MM.1S (cell line): ENCODE measurements around the gene JADE1.

Source experiments
- CTCF ChIP-seq: fragments of 300-600 bp; sonication (generic); IDR thresholded peaks from 2 replicates; pipeline ENCODE4 v1.5.1; 2016; ENCODE audit warnings: antibody characterized with exemption, low read length, mixed read lengths
- EZH2phosphoT487 ChIP-seq: fragments of 300-600 bp; sonication (generic); IDR thresholded peaks from 2 replicates; pipeline ENCODE4 v1.6.1; 2018; ENCODE audit warnings: antibody characterized with exemption, low read length

- TF ChIP-seq CTCF = no peak
- no peak for TF ChIP-seq EZH2phosphoT487
These were observed 4.5 kb downstream of the JADE1 start for GRCh38 chr4:128813965-128814364.
